ENCODE measurements around the gene RICTOR.
"Not testable (repeated sequence)": the region's sequence is repeated elsewhere in the genome, so short reads cannot be mapped to it uniquely, and the experiment has no call there.

The RICTOR gene

DNA sequence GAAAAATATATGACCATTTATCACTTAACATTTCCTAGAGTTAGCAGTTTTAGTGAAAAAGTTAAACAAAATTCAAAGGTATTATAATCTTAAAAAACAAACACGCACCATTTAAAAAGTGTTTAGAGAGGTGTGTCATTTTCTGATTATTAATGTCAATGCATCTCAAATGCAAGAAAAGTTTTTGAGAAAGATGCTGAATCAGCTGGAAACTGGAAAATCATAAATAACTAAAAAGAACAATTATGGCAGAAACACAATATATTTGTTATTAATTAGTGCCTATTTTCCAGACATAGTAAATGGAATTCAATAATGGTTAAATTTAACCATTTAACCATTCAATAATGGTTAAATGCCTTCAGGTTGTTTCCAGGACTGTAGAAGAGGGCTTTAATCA lies 64.9 kb downstream of the RICTOR start:
- Mint-ChIP-seq H3K27me3 (no peaks in the 10 kb centered on the region), H3K4me3 (no peak overlapping the region), H3K4me1 (ENCODE audit: low read depth in 2 of 2) (peaks cover 11 to 22% of the 10 kb centered on the region in 2 donors), H3K36me3 (ENCODE audit: insufficient read depth) (peaks cover 18% of the 10 kb centered on the region), H3K27ac (no peak overlapping the region), H3K9me3 (peaks cover 2 to 9% of the 10 kb centered on the region in 2 donors)
- DNase-seq (no peak), ATAC-seq (replicated peaks) (no peak)

DNA sequence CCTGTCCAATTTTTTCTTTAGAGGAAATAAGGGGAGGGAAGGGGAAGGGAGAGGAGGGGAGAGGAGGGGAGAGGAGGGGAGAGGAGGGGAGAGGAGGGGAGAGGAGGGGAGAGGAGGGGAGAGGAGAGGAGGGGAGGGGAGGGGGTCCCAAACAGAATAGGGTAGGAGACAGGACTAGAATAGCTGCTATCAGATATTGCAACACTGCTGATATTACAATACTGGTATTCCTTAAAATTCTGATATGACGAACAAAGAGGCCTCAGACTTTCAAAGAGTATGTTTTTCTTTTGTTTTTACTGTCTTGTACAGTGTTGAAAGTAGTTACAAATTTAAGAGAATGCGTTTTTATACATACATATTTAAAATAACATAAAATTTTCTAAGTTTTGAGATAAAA lies 67.5 kb downstream of the RICTOR start:
- DNase-seq (no peak), ATAC-seq (replicated peaks) (no peak)
- H3K4me1 Mint-ChIP-seq (ENCODE audit: low read depth in 2 of 2): peaks cover 14 to 35% of the 10 kb centered on the region in 2 donors
- no peak overlapping the region for H3K4me3 Mint-ChIP-seq
- H3K9me3 Mint-ChIP-seq: peaks cover 0 to under 1% of the 10 kb centered on the region in 2 donors
- no peaks in the 10 kb centered on the region for H3K27me3 Mint-ChIP-seq
- peaks cover 35% of the 10 kb centered on the region for H3K36me3 Mint-ChIP-seq (ENCODE audit: insufficient read depth)
- no peak overlapping the region for H3K27ac Mint-ChIP-seq

DNA sequence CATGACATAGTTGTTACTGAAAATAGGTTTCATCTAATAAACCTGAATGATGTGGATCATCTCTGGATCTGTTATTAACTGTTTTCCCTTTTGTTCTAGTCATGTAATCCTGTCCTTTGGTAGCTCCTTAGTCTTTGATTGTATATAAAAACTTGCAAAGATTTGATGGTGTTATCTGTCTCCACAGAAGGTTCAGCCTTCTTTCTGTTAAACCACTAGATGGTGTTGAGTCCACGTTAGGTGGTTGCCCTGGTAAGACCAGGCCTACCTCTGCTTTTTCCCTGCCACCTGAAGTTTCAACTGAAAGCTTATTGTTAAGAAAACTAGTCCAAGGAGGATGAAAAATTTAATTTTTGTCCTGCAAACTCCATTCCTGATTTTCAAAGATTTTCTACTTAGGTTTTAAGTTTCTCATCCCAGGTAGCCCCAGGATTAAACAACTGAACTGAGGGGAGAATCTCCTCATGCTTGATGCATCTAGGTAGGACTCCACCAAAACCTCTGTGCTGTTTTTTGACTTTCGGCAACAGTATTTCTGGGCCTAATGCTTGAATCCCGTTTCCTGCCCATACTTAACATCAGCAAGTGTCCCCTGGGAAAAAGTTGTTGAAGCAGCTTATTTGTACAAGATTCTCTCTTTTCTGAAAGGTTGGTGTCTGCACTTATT lies 68.5 kb downstream of the RICTOR start:
- no peaks in the 10 kb centered on the region for H3K27me3 Mint-ChIP-seq
- peak; percentile 66 for ATAC-seq (replicated peaks)
- H3K4me1 Mint-ChIP-seq (ENCODE audit: low read depth in 2 of 2): peaks cover 18 to 40% of the 10 kb centered on the region in 2 donors
- no peak for DNase-seq
- peak overlapping the region; percentile 59 to 81 for H3K27ac Mint-ChIP-seq
- H3K36me3 Mint-ChIP-seq (ENCODE audit: insufficient read depth): peaks cover 35% of the 10 kb centered on the region
- no peaks in the 10 kb centered on the region for H3K9me3 Mint-ChIP-seq
- H3K4me3 Mint-ChIP-seq: no peak overlapping the region

DNA sequence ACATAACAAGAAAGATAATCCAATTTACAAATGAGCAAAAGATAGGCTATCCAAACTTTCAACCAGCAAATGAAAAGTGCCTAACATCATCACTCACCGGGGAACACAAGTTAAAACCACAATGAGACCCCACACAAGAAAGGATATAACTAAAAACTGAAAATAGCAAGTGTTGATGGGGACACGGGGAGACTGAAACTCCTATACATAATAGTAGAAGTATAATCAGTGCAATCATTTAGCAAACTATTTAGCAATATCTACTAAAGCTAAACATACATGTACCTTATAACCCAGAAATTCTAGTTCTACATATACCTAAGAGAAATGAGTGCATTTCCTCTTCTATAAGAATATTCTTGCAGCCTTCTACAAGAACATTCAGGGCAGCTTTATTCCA lies 72.5 kb downstream of the RICTOR start:
- Mint-ChIP-seq H3K27me3 (no peaks in the 10 kb centered on the region), H3K9me3 (no peaks in the 10 kb centered on the region), H3K27ac (peak overlapping the region; percentile 2 to 7), H3K36me3 (ENCODE audit: insufficient read depth) (peaks cover 32% of the 10 kb centered on the region), H3K4me1 (ENCODE audit: low read depth in 2 of 2) (peaks cover 21 to 58% of the 10 kb centered on the region in 2 donors), H3K4me3 (peak overlapping the region in 1 of 2 donors; percentile 1)
- DNase-seq: no peak
- no peak for ATAC-seq (replicated peaks)

DNA sequence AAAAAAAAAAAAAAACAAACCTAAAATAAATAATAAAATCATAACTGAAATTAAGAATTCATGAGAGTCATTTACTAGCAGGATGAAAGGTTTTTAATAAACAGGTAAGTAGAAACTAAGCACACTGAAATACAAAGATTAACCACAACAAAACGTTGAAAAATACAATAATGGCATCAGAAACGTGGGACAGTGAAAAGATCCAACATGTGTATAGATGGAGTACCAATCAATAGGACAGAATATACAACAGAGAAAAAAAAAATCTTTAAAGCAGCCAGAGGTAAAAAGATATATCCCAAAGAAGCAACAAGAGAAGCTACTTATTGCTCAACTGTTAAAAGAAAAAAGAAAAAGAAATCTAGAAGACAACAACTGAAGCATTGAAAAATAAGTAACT lies 75.2 kb downstream of the RICTOR start:
- no peak for DNase-seq
- Mint-ChIP-seq H3K27ac (no peak overlapping the region), H3K9me3 (no peaks in the 10 kb centered on the region), H3K4me3 (no peak overlapping the region), H3K36me3 (ENCODE audit: insufficient read depth) (peaks cover 29% of the 10 kb centered on the region), H3K4me1 (ENCODE audit: low read depth in 2 of 2) (peaks cover 14 to 56% of the 10 kb centered on the region in 2 donors), H3K27me3 (no peaks in the 10 kb centered on the region)
- no peak for ATAC-seq (replicated peaks)

DNA sequence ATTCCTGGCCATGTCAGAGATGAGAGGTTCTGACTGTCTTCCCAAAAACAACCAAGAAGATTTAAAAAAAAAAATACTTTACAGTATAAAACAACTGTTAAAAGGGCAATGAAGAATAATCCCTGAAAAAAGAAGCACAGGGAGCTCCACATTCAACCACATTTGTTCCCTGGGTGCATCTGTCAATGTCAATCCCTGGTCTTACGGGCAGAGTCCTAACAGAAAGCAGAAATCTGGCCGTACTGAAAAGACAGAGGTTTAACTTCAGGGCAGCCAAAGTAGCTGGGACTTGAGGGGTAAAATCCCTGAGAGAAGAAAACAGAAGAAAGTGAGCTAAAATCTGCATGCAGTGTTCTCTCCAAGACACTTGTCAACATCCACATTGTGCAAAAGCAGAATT lies 76.6 kb downstream of the RICTOR start:
- Mint-ChIP-seq H3K36me3 (ENCODE audit: insufficient read depth) (peaks cover 29% of the 10 kb centered on the region), H3K4me3 (no peak overlapping the region), H3K27ac (peak overlapping the region; percentile 15 to 28), H3K27me3 (no peaks in the 10 kb centered on the region), H3K9me3 (no peaks in the 10 kb centered on the region), H3K4me1 (ENCODE audit: low read depth in 2 of 2) (peaks cover 12 to 57% of the 10 kb centered on the region in 2 donors)
- ATAC-seq (replicated peaks) (no peak), DNase-seq (no peak)

DNA sequence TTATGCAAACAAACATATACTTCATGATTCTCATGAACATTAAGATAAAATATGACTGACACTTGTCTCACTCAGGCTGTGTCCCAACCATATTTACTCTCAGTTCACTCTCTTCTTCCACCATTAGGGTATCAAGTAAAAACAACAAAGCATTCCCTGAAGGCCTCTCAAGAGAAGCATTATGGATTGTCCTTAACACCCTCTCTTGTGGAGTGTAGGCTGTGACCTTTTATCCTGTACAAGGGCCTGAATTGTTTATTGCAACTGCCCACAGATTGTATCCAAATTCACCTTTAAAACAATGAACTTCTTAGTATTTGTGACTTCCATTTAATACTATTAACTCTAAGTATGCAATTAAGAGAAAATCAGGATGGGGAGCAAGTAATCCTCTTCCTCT lies 78.1 kb downstream of the RICTOR start:
- Mint-ChIP-seq H3K36me3 (ENCODE audit: insufficient read depth) (peaks cover 17% of the 10 kb centered on the region), H3K4me3 (no peak overlapping the region), H3K4me1 (ENCODE audit: low read depth in 2 of 2) (peaks cover 8 to 50% of the 10 kb centered on the region in 2 donors), H3K27me3 (no peaks in the 10 kb centered on the region), H3K27ac (no peak overlapping the region), H3K9me3 (no peaks in the 10 kb centered on the region)
- no peak for ATAC-seq (replicated peaks)
- no peak for DNase-seq

DNA sequence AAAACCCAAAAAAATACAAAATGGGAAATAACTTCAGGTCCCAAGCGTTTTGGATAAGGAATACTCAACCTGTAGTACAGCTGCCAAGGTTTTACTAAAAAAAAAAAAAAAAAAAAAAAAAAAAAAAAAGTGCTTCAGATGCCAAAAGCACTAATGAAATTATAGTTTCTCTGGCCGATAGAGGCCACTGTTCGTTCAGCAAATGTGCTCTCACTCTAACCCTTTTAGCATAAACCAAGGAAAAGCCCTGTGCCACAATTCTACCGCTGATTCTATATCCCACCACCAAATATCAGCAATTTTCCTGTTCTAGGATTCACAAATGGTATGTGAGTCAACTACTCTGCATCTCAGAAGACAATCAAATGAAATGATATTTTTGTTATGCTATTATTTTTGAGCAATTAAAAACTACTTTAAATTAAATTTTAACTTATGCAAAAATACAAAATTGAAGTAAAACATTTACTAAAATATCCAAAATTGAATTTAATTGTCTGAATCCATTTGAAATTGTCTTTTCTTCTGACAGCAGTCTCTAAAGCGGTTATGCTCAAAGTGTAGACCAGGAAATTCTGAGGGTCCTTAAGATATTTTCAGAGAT lies 79.8 kb downstream of the RICTOR start:
- Mint-ChIP-seq H3K36me3 (ENCODE audit: insufficient read depth) (peaks cover 24% of the 10 kb centered on the region), H3K9me3 (peaks cover 0 to 6% of the 10 kb centered on the region in 2 donors), H3K27me3 (no peaks in the 10 kb centered on the region), H3K4me3 (no peak overlapping the region), H3K27ac (no peak overlapping the region), H3K4me1 (ENCODE audit: low read depth in 2 of 2) (peaks cover 8 to 46% of the 10 kb centered on the region in 2 donors)
- DNase-seq: peak in 1 of 3 experiments; percentile 9
- ATAC-seq (replicated peaks): peak; percentile 46

DNA sequence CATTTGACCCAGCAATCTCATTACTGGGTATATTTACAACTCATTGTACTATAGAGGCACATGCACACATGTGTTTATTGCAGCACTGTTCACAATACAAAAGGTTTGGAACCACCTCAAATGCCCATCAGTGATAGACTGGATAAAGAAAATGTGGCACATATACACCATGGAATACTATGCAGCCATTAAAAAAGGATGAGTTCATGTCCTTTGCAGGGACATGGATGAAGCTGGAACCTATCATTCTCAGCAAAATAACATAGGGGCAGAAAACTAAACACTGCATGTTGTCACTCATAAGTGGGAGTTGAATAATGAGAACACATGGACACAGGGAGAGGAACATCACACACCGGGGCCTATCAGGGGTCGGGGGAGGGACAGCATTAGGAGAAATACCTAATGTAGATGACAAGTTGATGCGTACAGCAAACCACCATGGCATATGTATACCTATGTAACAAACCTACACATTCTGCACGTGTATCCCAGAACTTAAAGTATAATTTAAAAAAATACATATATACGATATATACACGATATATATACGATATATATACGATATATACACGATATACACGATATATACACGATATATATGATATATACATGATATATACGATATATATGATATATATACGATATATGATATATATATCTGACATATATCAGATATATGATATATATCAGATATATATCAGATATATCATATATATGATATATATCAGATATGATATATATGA lies 84.1 kb downstream of the RICTOR start:
- Mint-ChIP-seq H3K4me1 (ENCODE audit: low read depth in 2 of 2) (peaks cover 9 to 50% of the 10 kb centered on the region in 2 donors), H3K36me3 (ENCODE audit: insufficient read depth) (peaks cover 32% of the 10 kb centered on the region), H3K9me3 (peaks cover 4 to 17% of the 10 kb centered on the region in 2 donors)
- not testable (repeated sequence) for H3K27ac Mint-ChIP-seq; H3K4me3 Mint-ChIP-seq; DNase-seq; ATAC-seq (replicated peaks); H3K27me3 Mint-ChIP-seq

DNA sequence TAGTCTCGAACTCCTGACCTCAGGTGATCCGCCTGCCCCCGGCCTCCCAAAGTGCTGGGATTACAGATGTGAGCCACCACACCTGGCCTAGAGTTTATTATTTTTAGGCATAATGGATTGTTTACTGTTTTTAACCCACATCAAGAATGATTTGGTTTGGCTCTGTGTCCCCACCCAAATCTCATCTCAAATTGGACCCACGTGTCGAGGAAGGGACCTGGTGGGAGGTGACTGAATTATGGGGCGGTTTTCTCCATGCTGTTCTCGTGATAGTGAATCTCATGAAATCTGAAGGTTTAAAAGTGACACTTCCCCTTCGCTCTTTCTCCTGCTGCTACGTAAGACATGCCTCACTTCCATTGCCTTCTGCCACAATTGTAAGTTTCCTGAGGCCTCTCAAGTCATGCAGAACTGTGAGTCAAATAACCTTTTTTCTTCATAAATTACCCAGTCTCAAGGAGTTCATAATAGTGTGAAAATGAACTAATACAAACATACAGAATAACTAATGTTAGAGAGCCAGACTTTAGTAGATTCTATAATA lies 88.2 kb downstream of the RICTOR start:
- Mint-ChIP-seq H3K4me1 (ENCODE audit: low read depth in 2 of 2) (peaks cover 13 to 43% of the 10 kb centered on the region in 2 donors), H3K27ac (peak overlapping the region in 1 of 2 donors; percentile 57), H3K9me3 (peaks cover 4 to 17% of the 10 kb centered on the region in 2 donors), H3K27me3 (no peaks in the 10 kb centered on the region), H3K4me3 (no peak overlapping the region), H3K36me3 (ENCODE audit: insufficient read depth) (peaks cover 20% of the 10 kb centered on the region)
- DNase-seq (no peak), ATAC-seq (replicated peaks) (no peak)

DNA sequence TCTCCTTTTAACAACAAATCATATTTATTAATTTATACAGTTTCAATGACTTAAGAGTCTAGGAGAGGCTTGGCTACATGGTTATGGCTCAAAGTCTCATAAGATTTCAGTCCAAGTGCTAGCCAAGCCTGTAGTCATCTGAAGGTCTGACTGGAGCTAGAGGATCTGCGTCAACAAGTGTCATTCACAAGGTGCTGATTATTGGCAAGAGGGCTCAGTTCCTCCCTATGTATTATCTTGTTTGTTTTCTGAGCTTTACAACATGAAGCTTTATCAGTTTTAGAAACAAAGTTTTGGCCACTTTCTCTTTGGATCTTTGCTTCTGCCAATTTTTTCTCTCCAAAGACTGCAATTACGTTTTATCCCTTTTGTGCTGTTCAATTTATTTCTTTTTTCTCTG lies 94.7 kb downstream of the RICTOR start:
- Mint-ChIP-seq H3K27ac (peak overlapping the region; percentile 27 to 55), H3K36me3 (ENCODE audit: insufficient read depth) (peaks cover 35% of the 10 kb centered on the region), H3K9me3 (no peaks in the 10 kb centered on the region), H3K4me1 (ENCODE audit: low read depth in 2 of 2) (peaks cover 12 to 18% of the 10 kb centered on the region in 2 donors), H3K27me3 (no peaks in the 10 kb centered on the region), H3K4me3 (no peak overlapping the region)
- ATAC-seq (replicated peaks) (no peak), DNase-seq (no peak)

DNA sequence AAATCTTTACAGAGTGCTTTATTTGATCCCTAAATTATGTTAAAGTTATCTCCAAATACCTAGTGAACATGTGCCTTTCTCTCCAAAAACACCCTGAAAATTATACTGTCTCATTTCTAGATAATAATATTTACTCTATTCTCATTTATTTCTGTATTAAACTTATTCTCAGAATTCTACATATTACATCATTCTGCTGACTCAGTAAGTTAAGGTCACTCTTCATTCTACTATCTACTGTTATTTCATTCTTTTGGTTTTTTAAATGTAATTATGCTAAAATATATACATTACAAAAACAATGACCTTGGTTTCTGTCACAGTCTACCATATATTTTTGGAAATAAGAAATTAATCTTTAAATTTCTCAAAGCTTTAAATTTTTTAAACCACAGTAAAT lies 96.2 kb downstream of the RICTOR start:
- Mint-ChIP-seq H3K27ac (no peak overlapping the region), H3K4me1 (ENCODE audit: low read depth in 2 of 2) (peaks cover 9 to 18% of the 10 kb centered on the region in 2 donors), H3K4me3 (no peak overlapping the region), H3K36me3 (ENCODE audit: insufficient read depth) (peaks cover 40% of the 10 kb centered on the region), H3K9me3 (no peaks in the 10 kb centered on the region), H3K27me3 (no peaks in the 10 kb centered on the region)
- ATAC-seq (replicated peaks) (no peak), DNase-seq (no peak)

DNA sequence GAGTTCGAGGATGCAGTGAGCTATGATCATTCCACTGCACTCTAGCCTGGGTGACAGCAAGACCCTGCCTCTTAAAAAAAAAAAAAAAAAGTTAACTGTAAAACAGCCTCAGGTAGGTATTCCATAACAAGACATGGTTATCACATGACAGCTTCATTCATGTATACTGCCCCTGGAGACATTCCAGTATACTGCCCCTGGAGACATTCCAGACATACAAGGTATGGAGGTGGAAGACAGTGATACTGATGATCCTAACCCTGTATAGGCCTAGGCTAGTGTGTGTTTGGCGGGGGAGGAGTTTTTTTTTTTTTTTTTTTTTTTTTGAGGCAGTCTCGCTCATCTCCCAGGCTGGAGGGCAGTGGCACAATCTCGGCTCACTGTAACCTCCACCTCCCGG lies 105.5 kb downstream of the RICTOR start:
- no peak for DNase-seq
- peaks cover 78% of the 10 kb centered on the region for H3K36me3 Mint-ChIP-seq (ENCODE audit: insufficient read depth)
- no peaks in the 10 kb centered on the region for H3K27me3 Mint-ChIP-seq
- H3K9me3 Mint-ChIP-seq: no peaks in the 10 kb centered on the region
- peak overlapping the region in 1 of 2 donors; percentile 25 for H3K27ac Mint-ChIP-seq
- no peak overlapping the region for H3K4me3 Mint-ChIP-seq
- no peak for ATAC-seq (replicated peaks)
- no peaks in the 10 kb centered on the region for H3K4me1 Mint-ChIP-seq (ENCODE audit: low read depth in 2 of 2)

Measured in effector memory CD8-positive, alpha-beta T cell (primary cell).